A549 (cell line): ENCODE results near the gene CEMIP2.

ENCODE experiments used
- POLR2A ChIP-seq: IDR thresholded peaks from 2 replicates; pipeline ENCODE4 v1.6.1; 2012; ENCODE audit warnings: mild to moderate bottlenecking, low read length
- RCOR1 ChIP-seq: fragments of 150-350 bp; IDR thresholded peaks from 2 replicates; pipeline ENCODE4 v1.6.1; 2014; ENCODE audit warnings: antibody characterized with exemption, low read length, low read depth
- TF ChIP-seq, protein P1 (sequence below): fragments of >200 bp; sonication (Bioruptor Twin); formaldehyde crosslinking; IDR thresholded peaks from 3 replicates; pipeline ENCODE4 v1.5.1; 2016
- TF ChIP-seq, protein P2 (sequence below): fragments of 250-450 bp; sonication (Bioruptor Pico); IDR thresholded peaks from 2 replicates; pipeline ENCODE4 v1.5.0; 2021; ENCODE audit warnings: mild to moderate bottlenecking, moderate library complexity, borderline replicate concordance

DNA sequence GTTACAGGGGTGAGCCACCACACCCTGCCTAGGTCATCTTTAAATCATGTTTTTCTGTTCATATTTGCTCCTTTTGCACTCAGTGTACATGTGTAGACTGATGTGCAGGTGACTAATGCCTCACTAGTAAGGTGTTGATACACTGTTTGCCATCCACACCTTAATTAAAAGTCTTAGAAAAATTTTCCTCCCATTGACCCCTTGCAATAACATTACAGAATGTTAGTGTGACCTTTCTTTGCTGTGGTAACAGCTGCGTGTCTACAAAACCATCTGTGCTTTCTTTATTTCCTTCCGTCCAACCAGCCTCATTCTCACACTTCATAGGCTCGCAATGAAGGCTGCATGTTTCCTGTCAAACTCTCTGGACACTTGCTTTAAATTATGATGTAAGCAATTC, 6.6 kb upstream of the CEMIP2 start:
- TF ChIP-seq, protein P1, sequence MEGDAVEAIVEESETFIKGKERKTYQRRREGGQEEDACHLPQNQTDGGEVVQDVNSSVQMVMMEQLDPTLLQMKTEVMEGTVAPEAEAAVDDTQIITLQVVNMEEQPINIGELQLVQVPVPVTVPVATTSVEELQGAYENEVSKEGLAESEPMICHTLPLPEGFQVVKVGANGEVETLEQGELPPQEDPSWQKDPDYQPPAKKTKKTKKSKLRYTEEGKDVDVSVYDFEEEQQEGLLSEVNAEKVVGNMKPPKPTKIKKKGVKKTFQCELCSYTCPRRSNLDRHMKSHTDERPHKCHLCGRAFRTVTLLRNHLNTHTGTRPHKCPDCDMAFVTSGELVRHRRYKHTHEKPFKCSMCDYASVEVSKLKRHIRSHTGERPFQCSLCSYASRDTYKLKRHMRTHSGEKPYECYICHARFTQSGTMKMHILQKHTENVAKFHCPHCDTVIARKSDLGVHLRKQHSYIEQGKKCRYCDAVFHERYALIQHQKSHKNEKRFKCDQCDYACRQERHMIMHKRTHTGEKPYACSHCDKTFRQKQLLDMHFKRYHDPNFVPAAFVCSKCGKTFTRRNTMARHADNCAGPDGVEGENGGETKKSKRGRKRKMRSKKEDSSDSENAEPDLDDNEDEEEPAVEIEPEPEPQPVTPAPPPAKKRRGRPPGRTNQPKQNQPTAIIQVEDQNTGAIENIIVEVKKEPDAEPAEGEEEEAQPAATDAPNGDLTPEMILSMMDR: no peak
- TF ChIP-seq RCOR1 (no peak), POLR2A (no peak)
- TF ChIP-seq, protein P2, sequence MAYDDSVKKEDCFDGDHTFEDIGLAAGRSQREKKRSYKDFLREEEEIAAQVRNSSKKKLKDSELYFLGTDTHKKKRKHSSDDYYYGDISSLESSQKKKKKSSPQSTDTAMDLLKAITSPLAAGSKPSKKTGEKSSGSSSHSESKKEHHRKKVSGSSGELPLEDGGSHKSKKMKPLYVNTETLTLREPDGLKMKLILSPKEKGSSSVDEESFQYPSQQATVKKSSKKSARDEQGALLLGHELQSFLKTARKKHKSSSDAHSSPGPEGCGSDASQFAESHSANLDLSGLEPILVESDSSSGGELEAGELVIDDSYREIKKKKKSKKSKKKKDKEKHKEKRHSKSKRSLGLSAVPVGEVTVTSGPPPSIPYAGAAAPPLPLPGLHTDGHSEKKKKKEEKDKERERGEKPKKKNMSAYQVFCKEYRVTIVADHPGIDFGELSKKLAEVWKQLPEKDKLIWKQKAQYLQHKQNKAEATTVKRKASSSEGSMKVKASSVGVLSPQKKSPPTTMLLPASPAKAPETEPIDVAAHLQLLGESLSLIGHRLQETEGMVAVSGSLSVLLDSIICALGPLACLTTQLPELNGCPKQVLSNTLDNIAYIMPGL (CRISPR knock-in tag): no peak
